HG03457 (cell line): ENCODE measurements around the gene RGS6.

ENCODE experiments used
- ATAC-seq: cut with Tn5 transposase; IDR thresholded peaks from one replicate; pipeline ENCODE4 v1.9.1; 2021; ENCODE audit warnings: moderate number of reproducible peaks; ENCODE audit not compliant: unreplicated experiment

Gene RGS6

DNA sequence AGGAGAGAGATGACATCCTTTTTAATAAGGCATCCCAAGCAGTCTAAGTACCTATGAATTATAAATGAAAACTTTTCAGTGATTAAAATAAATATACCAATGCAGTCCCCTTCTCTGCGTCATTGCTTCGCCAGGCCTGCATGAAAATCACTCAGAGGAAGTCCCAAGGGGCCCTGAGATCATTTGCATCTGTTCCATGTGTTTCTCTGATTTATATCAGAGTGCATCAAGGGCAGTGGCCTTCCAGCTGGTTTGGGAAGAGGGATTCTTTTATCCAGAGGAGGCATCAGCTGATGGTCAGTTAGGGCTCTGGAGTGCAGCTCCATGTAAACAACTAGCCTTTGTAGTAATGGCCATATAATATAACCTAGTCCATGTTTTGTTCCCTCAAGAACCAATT lies 210.1 kb downstream of the RGS6 start:
- no peak for ATAC-seq

GRCh38 chr14:72146241-72146640 lies 214.0 kb downstream of the RGS6 start:
- no peak for ATAC-seq

DNA sequence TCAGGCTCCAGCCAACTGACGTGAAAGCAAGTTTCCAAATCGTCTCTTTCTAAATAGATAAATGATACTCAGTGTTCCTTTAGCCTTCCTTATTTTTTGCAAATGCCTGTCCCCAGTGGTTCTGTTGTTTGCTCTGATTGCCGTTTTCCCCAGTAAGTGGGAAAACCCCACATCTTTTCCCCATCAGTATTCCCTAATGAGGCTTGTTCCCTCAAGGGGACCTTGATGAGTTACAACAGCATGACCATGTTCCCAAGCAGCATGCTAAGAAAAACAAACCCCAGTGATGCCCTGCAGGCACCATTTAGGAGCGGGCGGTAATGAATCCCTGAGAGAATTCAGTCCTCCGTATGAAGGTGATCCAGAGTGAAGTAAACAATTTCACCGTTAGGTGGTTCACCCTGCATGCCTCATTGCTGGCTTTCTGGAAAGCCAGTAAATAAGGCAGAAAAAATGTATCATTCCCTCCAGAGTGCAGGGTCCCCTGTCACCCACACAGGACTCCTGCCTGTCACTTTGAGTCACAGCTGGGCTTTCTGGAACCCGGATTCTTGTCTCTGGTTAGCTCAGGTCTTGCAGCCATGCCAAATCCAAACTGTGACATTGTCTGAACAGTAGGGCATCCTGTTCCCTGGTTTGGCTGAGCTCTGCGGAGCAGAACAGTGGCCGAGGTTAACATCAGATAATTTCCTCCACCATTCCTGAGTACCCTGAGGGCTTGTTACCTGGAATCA lies 222.6 kb downstream of the RGS6 start:
- no peak for ATAC-seq

DNA sequence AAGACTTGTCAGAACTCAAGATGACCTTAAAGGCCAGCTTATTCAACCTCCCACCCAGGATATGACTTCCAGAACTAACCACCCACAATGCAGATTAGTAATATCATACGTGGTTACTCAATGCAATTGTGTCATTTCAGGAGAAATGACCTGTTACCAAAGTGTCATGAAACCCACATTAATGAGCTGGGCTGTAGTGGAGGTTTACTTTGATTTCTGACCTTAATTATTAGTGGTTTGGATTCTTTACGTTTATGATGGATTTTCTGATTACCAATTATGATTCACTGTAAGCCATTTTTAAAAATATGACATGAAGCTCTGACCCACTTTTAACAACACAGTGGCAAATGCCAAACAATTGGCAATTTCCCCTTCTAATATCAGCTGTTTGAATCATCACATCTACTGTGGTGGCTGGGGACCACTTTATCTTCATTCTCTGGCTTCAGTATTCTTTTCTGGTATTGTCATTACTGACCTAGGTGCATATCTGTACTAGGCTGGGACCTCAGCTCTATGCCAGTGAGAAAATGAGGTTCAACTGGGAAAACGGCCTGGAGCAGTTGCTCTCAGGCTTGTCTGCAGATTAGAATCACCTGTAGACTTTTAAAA lies 223.3 kb downstream of the RGS6 start:
- ATAC-seq, result no peak

DNA sequence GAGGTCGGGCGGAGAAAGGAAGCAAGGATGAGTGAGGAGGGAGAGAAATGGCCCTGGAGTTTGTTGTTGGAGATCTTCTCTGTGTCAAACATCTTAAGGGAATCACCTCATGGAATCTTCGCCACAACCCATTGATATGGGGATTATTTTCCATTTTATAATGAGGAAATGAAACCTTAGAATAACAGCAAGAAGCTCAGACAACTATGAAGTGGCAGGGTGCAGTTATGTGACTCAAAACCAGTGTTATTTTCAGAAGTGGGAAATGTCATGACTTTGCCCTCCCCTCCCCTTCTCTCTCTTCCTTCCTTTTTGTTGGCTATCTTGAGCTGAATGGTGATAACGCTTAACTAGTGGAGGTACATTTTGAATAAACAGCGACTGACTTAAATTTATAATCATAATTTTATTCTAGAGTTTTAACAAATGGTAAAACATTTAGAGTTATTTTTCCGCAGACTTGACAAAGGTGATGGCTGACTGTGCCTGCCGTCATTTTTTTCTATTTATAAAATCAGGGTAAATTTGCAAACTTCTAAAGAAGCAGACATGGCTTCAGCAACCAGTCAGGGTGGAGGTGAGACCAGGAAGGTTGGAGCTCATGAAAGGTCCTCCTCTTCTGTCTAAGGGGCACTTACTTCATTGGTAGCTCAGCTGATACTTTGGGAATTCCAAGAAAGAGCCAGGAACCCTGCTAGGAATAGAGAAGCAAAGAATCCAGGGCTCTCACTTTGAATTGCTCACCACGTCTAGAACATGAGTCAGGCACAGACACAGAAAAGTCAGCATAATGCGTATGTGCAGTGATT lies 232.4 kb downstream of the RGS6 start:
- ATAC-seq, result no peak

- ATAC-seq, result no peak
These were observed 233.0 kb downstream of the RGS6 start for GRCh38 chr14:72165229-72165698.

- ATAC-seq, result no peak
These were observed 237.3 kb downstream of the RGS6 start for GRCh38 chr14:72169521-72169920.

DNA sequence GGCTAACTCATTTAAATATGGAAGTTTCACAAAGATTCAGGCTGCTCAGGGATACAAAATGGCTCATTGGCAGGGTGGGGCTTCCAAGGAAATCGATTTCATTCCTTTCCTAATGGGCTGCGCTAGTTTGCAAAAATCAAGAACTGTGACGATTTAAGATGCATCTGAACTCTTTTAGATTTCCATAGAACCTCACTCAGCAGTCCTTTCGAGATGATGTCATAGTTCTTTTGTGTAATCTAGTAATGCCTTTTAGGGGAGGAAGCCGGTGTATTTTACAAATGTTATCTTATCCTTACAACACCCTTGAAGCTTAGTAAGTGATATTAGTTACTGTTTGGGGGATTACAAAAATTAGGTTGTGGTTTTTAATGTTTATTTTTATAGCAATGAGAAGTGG lies 239.8 kb downstream of the RGS6 start:
- ATAC-seq, result no peak

DNA sequence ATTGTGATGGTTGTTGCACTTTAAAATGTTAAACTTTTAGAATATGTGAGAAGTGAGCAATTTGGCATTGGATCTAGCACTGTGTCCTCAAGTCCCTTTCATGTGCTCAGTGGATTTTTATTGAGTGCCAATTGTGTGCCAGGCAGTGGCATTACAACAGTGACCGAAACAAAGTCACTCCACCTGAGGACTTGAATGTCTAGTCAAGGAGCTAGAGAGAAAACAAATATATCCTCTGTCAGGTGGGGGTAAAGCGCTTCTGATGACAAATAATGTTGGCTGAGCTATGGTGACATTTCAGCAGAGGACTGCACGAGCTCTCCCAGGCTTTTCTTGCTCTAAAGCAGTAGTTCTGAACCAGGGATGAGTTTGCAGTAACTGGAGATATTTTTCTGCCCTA lies 240.4 kb downstream of the RGS6 start:
- ATAC-seq, result no peak

- ATAC-seq, result no peak
These were observed 240.9 kb downstream of the RGS6 start for GRCh38 chr14:72173038-72173720.

- no peak for ATAC-seq
These were observed 245.0 kb downstream of the RGS6 start for GRCh38 chr14:72177251-72177650.

DNA sequence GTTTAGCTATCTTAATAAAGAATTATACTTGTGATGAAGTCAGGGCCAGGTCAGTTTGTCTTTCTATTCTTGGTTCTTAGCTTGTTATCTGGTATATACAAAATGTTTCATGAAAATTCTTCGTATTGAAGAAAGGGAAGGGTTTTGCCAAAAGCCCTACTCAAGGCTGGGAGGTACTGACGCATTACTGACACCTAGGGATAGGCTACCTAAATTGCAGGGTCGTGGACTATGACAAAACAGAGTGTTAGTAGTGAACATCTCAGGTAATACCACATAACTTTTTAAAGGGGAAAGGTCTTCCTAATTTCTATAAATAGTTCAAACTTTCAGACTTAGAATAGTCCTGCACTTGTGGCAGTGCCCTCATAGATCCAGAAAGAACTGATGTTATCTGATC lies 246.3 kb downstream of the RGS6 start:
- no peak for ATAC-seq

GRCh38 chr14:72182708-72183432 lies 250.6 kb downstream of the RGS6 start:
- ATAC-seq, result no peak

GRCh38 chr14:72183631-72184030 lies 251.4 kb downstream of the RGS6 start:
- no peak for ATAC-seq

- ATAC-seq, result no peak
These were observed 254.3 kb downstream of the RGS6 start for GRCh38 chr14:72186523-72186922.

GRCh38 chr14:72196237-72197015 lies 264.2 kb downstream of the RGS6 start:
- ATAC-seq, result no peak

DNA sequence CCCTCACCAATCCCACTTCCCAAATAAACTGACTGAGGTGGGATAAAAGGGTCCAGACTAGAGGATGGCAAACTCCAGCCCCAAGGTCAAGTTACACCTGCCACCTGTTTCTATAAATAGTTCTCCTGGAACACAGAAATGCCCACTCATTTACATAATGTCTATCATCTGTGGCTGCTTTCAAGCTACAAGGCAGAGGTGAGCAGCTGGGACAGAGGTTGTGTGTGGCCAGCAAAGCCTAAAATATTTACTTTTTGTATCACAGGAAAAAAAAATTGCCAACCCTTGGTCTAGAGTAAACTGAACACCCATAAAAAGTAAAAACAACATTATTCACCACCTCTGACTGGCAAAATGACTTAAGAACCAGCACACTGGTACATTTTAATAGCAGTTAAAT lies 269.4 kb downstream of the RGS6 start:
- ATAC-seq, result no peak

DNA sequence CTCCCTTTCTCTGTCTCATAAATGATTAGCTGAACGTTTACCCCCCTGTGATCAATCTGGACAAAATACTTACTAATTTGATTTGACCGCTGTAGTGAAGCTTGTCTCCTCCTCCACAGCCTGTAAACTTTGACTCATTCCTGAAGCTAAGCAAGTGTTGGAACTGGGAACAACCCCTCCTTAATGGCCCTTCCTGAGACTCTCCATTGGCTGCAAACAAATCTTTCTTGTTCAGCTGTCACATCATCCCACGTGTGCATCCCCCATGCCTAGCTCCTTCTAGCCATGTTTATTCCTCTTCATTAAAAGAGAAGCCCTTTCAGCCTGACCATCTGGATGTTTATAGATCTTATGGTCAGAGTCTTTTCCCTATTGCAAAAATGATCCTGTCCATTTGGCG lies 281.2 kb downstream of the RGS6 start:
- no peak for ATAC-seq

GRCh38 chr14:72215080-72215479 lies 282.9 kb downstream of the RGS6 start:
- ATAC-seq, result no peak

DNA sequence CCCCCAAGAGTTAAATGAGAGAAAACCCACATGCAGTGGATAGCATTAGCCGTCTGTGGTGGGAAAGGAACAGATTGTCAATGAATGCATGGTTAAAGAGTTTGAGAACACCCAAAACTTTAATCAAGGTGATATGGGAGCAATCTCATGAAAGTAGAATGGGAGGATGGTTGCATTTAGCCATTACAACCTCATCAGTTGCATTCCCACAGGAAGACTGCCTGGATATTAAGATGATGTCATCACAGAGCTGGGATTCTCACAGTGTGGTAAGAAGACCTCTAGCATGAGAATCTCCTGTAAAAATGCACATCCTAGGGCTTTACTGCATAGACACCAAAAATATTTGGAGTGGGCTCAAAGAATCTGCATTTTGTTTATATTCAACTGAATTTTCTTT lies 284.9 kb downstream of the RGS6 start:
- ATAC-seq, result no peak
